OCI-LY7 (cell line): ENCODE data around the gene ARHGAP21. TPM values are rescaled to one million over a fixed set of nuclear protein-coding genes. Genes with fewer than 3 reads are reported as not detected.

ENCODE experiments used
- BruUV-seq: library from RNA; stranded (reverse); fragments of 400-500 nt; replicated peaks from 2 replicates; lab custom pipeline; 2021; lab: Mats Ljungman, UMichigan
- CTCF ChIA-PET: fragments of 300-600 bp; sonication (Branson Sonifier 250); formaldehyde crosslinking; loops from one replicate; lab custom pipeline; 2022; ENCODE audit warnings: antibody characterized with exemption; ENCODE audit not compliant: unreplicated experiment; lab: Charles Lee
- POLR2A ChIA-PET: fragments of 300-600 bp; sonication (Branson Sonifier 250); formaldehyde crosslinking; loops from one replicate; lab custom pipeline; 2022; ENCODE audit warnings: antibody characterized with exemption; lab: Charles Lee
- DNase-seq: peaks from one replicate; pipeline ENCODE4 v3.0.0-alpha.2; 2015; ENCODE audit warnings: low spot score
- H2AFZ ChIP-seq: fragments of 200-600 bp; sonication (generic), shearing (Covaris generic); 2 replicates; pipeline ENCODE4 v1.6.1; 2014; ENCODE audit warnings: mild to moderate bottlenecking, antibody characterized with exemption, low read length, moderate library complexity
- H3K27ac ChIP-seq: fragments of 200-600 bp; sonication (generic); 2 replicates; pipeline ENCODE4 v1.5.1; 2014; ENCODE audit warnings: mixed run types, low read depth, mild to moderate bottlenecking, moderate library complexity, low read length, inconsistent platforms; ENCODE audit not compliant: poor library complexity, severe bottlenecking
- H3K36me3 ChIP-seq: fragments of 200-600 bp; sonication (generic); 2 replicates; pipeline ENCODE4 v1.6.1; 2014; ENCODE audit warnings: mild to moderate bottlenecking, antibody characterized with exemption, low read length, moderate library complexity, mixed read lengths; ENCODE audit not compliant: insufficient read depth
- H3K4me1 ChIP-seq: fragments of 200-600 bp; sonication (generic); 2 replicates; pipeline ENCODE4 v1.5.1; 2014; ENCODE audit warnings: mild to moderate bottlenecking, low read length; ENCODE audit not compliant: insufficient read depth, poor library complexity, severe bottlenecking
- H3K4me2 ChIP-seq: fragments of 200-600 bp; sonication (generic); 2 replicates; pipeline ENCODE4 v1.6.1; 2014; ENCODE audit warnings: mild to moderate bottlenecking, low read length
- H3K4me3 ChIP-seq: fragments of 200-600 bp; sonication (generic); 2 replicates; pipeline ENCODE4 v1.5.1; 2014; ENCODE audit warnings: mild to moderate bottlenecking, low read depth, low read length; ENCODE audit not compliant: poor library complexity, severe bottlenecking
- H3K79me2 ChIP-seq: fragments of 200-600 bp; sonication (generic); 2 replicates; pipeline ENCODE4 v1.6.1; 2016; ENCODE audit warnings: low read depth, mild to moderate bottlenecking, low read length, moderate library complexity, mixed read lengths; ENCODE audit not compliant: insufficient read depth
- H3K9me2 ChIP-seq: fragments of 200-600 bp; sonication (generic); 2 replicates; pipeline ENCODE4 v1.6.1; 2016; ENCODE audit warnings: mild to moderate bottlenecking, low read length, mixed read lengths; ENCODE audit not compliant: insufficient read depth
- H3K9me3 ChIP-seq: fragments of 200-600 bp; sonication (generic); 2 replicates; pipeline ENCODE4 v1.6.1; 2014; ENCODE audit warnings: mild to moderate bottlenecking, mixed run types, low read length, mixed read lengths
- H4K20me1 ChIP-seq: fragments of 200-600 bp; sonication (generic); 2 replicates; pipeline ENCODE4 v1.6.1; 2014; ENCODE audit warnings: mild to moderate bottlenecking, antibody characterized with exemption, low read length, moderate library complexity, mixed read lengths; ENCODE audit not compliant: insufficient read depth
- EZH2phosphoT487 ChIP-seq: fragments of 200-600 bp; sonication (generic); IDR thresholded peaks from 2 replicates; pipeline ENCODE4 v1.6.1; 2018; ENCODE audit warnings: low read depth, borderline replicate concordance, mild to moderate bottlenecking, mixed run types, antibody characterized with exemption, low read length, moderate library complexity, mixed read lengths
- intact Hi-C: fragments of 100-400 bp; cut with micrococcal nuclease; formaldehyde crosslinking; loops from one replicate; pipeline ENCODE4 v1.10.0; 2022; ENCODE audit not compliant: unreplicated experiment
- total RNA-seq, 2 experiments: library from RNA; depleted of rRNA in 1 of 2; stranded (reverse); fragments of >200 nt in 1 of 2; shearing (Covaris generic) in 1 of 2; gene quantifications; 2 replicates each; pipeline ENCODE4 v1.2.3, GENCODE V29; 2014 to 2022
- TF ChIP-seq, protein P1 (sequence below): fragments of 200-600 bp; sonication (generic); conservative IDR thresholded peaks from 2 replicates; pipeline ENCODE4 v1.5.1; 2014; ENCODE audit warnings: mild to moderate bottlenecking, antibody characterized with exemption, low read length, moderate library complexity, mixed read lengths

The ARHGAP21 gene
- total RNA-seq, 2 experiments from 2014 or later = 24.2 to 44.9 TPM

DNA sequence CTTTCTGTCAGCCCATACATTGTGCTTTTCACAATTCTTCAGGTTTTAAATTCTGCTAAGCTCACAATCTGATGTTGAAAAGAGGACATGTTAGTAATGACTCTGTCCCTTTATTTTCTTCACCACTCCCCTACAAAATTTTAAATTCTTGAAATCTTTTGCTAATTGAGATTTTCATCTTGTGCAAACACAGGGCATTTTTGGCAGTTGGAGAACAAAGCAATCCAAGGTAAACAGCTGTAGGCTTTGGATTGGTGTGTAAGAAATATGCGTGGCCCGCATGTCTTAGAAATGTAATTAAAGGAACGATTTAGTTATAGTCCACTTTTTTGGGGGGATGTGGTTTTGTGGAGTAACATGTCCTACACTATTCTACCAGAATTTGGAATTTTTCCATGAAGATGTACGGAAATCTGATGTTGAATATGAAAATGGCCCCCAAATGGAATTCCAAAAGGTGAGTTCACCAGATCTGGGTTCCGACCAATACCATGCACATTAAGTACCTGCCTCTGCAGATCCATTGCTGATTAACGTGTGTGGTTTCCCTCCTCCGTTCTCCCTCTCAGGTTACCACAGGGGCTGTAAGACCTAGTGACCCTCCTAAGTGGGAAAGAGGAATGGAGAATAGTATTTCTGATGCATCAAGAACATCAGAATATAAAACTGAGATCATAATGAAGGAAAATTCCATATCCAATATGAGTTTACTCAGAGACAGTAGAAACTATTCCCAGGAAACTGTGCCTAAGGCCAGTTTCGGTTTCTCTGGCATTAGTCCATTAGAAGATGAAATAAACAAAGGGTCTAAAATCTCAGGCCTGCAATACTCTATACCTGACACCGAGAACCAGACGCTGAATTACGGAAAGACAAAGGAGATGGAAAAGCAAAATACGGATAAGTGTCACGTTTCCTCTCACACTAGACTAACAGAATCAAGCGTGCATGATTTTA, 181.1 kb downstream of the ARHGAP21 start:
- Histone ChIP-seq H4K20me1 (no peaks in the 10 kb centered on the region), H3K27ac (no peak overlapping the region), H3K79me2 (no peaks in the 10 kb centered on the region), H3K9me3 (no peaks in the 10 kb centered on the region), H3K4me1 (no peaks in the 10 kb centered on the region), H2AFZ (no peak overlapping the region), H3K9me2 (no peaks in the 10 kb centered on the region), H3K4me3 (no peak overlapping the region), H3K4me2 (no peak overlapping the region), H3K36me3 (no peaks in the 10 kb centered on the region)
- CTCF ChIA-PET = no interaction called here
- TF ChIP-seq, protein P1, sequence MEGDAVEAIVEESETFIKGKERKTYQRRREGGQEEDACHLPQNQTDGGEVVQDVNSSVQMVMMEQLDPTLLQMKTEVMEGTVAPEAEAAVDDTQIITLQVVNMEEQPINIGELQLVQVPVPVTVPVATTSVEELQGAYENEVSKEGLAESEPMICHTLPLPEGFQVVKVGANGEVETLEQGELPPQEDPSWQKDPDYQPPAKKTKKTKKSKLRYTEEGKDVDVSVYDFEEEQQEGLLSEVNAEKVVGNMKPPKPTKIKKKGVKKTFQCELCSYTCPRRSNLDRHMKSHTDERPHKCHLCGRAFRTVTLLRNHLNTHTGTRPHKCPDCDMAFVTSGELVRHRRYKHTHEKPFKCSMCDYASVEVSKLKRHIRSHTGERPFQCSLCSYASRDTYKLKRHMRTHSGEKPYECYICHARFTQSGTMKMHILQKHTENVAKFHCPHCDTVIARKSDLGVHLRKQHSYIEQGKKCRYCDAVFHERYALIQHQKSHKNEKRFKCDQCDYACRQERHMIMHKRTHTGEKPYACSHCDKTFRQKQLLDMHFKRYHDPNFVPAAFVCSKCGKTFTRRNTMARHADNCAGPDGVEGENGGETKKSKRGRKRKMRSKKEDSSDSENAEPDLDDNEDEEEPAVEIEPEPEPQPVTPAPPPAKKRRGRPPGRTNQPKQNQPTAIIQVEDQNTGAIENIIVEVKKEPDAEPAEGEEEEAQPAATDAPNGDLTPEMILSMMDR = no peak
- TF ChIP-seq EZH2phosphoT487 = no peak
- no peak for DNase-seq
- POLR2A ChIA-PET = no interaction called here
- intact Hi-C loops = no loop called here
- BruUV-seq = no TSS peak

- CTCF ChIA-PET = no interaction called here
- Histone ChIP-seq H3K4me1 (no peaks in the 10 kb centered on the region), H3K4me3 (no peak overlapping the region), H3K9me3 (no peaks in the 10 kb centered on the region), H3K27ac (no peak overlapping the region), H2AFZ (no peak overlapping the region), H3K79me2 (no peaks in the 10 kb centered on the region), H3K36me3 (no peaks in the 10 kb centered on the region), H4K20me1 (no peaks in the 10 kb centered on the region), H3K4me2 (no peak overlapping the region), H3K9me2 (no peaks in the 10 kb centered on the region)
- POLR2A ChIA-PET = no interaction called here
- intact Hi-C loops = no loop called here
- DNase-seq = no peak
- BruUV-seq = no TSS peak
- TF ChIP-seq, protein P1 = no peak
- no peak for TF ChIP-seq EZH2phosphoT487
Measured at GRCh38 chr10:24541239-24541753, 182.4 kb downstream of the ARHGAP21 start.

GRCh38 chr10:24536636-24537035, 187.1 kb downstream of the ARHGAP21 start:
- Histone ChIP-seq H3K9me2 (no peaks in the 10 kb centered on the region), H3K4me1 (no peaks in the 10 kb centered on the region), H3K36me3 (no peaks in the 10 kb centered on the region), H3K9me3 (no peaks in the 10 kb centered on the region), H3K27ac (no peak overlapping the region), H3K4me3 (no peak overlapping the region), H4K20me1 (no peaks in the 10 kb centered on the region), H3K4me2 (no peak overlapping the region), H3K79me2 (no peaks in the 10 kb centered on the region), H2AFZ (no peak overlapping the region)
- intact Hi-C loops = no loop called here
- DNase-seq = no peak
- BruUV-seq = no TSS peak
- TF ChIP-seq, protein P1 = no peak
- TF ChIP-seq EZH2phosphoT487 = no peak
- CTCF ChIA-PET = no interaction called here
- POLR2A ChIA-PET = no interaction called here
